ENCODE results near the gene ADGRF3. TPM values are rescaled to one million over a fixed set of nuclear protein-coding genes. Genes with fewer than 3 reads are reported as not detected.

ADGRF3 gene, protein sequence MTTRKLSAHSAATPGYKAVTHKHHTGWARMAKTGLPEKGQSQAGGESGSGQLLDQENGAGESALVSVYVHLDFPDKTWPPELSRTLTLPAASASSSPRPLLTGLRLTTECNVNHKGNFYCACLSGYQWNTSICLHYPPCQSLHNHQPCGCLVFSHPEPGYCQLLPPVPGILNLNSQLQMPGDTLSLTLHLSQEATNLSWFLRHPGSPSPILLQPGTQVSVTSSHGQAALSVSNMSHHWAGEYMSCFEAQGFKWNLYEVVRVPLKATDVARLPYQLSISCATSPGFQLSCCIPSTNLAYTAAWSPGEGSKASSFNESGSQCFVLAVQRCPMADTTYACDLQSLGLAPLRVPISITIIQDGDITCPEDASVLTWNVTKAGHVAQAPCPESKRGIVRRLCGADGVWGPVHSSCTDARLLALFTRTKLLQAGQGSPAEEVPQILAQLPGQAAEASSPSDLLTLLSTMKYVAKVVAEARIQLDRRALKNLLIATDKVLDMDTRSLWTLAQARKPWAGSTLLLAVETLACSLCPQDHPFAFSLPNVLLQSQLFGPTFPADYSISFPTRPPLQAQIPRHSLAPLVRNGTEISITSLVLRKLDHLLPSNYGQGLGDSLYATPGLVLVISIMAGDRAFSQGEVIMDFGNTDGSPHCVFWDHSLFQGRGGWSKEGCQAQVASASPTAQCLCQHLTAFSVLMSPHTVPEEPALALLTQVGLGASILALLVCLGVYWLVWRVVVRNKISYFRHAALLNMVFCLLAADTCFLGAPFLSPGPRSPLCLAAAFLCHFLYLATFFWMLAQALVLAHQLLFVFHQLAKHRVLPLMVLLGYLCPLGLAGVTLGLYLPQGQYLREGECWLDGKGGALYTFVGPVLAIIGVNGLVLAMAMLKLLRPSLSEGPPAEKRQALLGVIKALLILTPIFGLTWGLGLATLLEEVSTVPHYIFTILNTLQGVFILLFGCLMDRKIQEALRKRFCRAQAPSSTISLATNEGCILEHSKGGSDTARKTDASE
- 0.14 and 1.1 TPM in 2 replicates for total RNA-seq

DNA sequence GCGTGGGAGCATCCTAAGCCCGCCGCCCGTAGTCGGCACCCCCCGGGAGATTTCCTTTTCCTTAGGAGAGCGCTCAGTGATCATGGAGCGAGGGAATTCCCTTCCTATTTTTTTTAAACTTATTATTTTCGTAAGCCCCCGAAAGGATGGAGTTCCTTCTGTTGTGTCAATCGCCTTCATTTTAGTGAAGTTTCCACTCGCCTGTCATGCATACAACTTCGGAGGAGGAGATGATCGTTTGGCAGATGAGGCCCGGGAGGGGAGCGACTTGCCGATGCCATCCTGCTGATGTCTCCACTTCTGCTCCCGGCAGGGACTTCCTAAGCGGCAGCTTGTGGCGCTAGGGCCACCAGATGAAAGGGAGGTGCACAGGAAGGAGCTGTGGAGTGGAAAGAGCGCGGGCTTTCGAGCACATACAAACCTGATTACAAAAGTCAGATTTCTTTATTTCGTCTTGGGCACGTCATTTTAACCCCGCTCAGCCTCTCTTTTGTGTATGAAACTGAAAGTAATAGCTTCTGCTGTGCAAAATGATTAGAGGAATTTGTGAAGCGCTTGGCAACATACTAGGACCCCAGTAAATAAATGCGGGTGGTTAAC lies at the start of gene ADGRF3:
TSS of gene ADGRF3 (minus strand) at position 336 of the 600 bp plus-strand sequence. CDS start 555 bp downstream, outside the sequence.

DNA sequence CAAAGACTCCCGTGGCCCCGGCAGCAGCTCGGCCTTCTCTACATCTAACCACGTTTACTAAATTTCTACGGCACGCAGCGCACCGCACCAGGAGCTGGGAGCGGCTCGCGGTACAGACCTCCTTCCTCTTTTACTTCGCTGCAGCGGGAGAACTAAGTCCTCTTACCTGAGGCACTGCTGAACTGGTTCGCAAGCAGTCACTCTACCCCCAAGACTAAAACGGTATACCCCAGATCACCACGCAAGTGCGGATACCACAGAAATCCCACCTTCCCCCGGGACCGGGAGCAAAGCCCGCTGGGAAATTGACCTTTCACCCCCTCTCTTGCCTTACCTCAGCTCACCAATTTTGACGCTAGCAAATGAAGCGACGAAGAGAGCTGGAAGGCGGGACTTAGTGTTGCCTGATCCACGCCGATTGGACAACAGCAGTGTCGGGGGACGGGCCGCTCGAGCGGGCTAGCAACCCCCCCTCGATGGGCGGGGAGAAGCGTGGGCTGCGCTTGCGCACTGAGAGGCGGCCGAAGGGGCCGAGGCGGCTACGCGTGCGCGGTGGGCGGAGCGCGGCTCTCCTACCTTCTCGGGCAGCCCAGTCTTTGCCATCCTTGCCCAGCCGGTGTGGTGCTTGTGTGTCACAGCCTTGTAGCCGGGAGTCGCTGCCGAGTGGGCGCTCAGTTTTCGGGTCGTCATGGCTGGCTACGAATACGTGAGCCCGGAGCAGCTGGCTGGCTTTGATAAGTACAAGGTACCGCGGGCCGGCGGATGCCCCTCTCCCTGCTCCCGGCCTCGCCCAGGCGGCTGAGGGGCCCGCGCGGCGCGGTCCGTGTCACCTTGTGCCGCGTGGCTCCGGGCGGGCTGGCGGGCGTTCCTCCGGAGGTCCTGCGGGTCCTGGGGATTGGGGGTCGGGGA lies 790 bp downstream of the ADGRF3 start, which contains the start of gene SELENOI:
TSS of gene SELENOI (plus strand) at position 599 of the 909 bp plus-strand sequence. CDS start at position 689, 90 bp downstream.

Other genes with a start within 250 kb of the ADGRF3 start
- gene GAREM2, start 173.7 kb downstream of the ADGRF3 start, total RNA-seq = 1.1 TPM in 2 replicates
- gene HADHA, start 102.2 kb downstream of the ADGRF3 start, total RNA-seq = 182 and 188 TPM in 2 replicates
- gene HADHB, start 101.8 kb downstream of the ADGRF3 start, total RNA-seq = 110 and 112 TPM in 2 replicates
- gene SELENOI, start 646 bp downstream of the ADGRF3 start, total RNA-seq = 30.3 and 33.1 TPM in 2 replicates
- gene DRC1, start 55.1 kb upstream of the ADGRF3 start, total RNA-seq = not detected in 2 replicates
- under 0.01 and 0.14 TPM in 2 replicates for gene OTOF, start 131.3 kb upstream of the ADGRF3 start, total RNA-seq

Measured in thoracic aorta endothelial cell (primary cell).